OCI-LY3 (cell line): ENCODE results near the gene PPL.

Experiments
- H2AFZ ChIP-seq: fragments of 200-600, 300-600 bp; shearing (Covaris generic); 2 replicates; pipeline ENCODE4 v1.6.0; 2014; ENCODE audit warnings: antibody characterized with exemption, low read depth, low read length
- H3K27ac ChIP-seq: fragments of 200-600, 300-600 bp; sonication (generic); 2 replicates; pipeline ENCODE4 v1.5.1; 2014; ENCODE audit warnings: mild to moderate bottlenecking, low read length, moderate library complexity, mixed read lengths
- H3K27me3 ChIP-seq: fragments of 200-600, 300-600 bp; sonication (generic); 2 replicates; pipeline ENCODE4 v1.6.1; 2014; ENCODE audit warnings: low read depth, low read length, mixed read lengths
- H3K36me3 ChIP-seq: fragments of 200-600, 300-600 bp; sonication (generic); replicated peaks from 2 replicates; pipeline ENCODE3; 2014; ENCODE audit warnings: low read depth, low read length, mixed read lengths
- H3K4me1 ChIP-seq: fragments of 300-600, 200-600 bp; sonication (generic); 2 replicates; pipeline ENCODE4 v1.6.1; 2014; ENCODE audit warnings: low read length, mixed read lengths
- H3K4me2 ChIP-seq: fragments of 200-600, 300-600 bp; sonication (generic); 2 replicates; pipeline ENCODE4 v1.6.1; 2014; ENCODE audit warnings: low read length, mixed read lengths
- H3K4me3 ChIP-seq: fragments of 300-600, 200-600 bp; sonication (generic); 2 replicates; pipeline ENCODE4 v1.5.1; 2014; ENCODE audit warnings: antibody characterized with exemption, mild to moderate bottlenecking, low read length, moderate library complexity
- H3K79me2 ChIP-seq: fragments of 300-600, 200-600 bp; shearing (Covaris generic); 2 replicates; pipeline ENCODE4 v1.6.1; 2014; ENCODE audit warnings: mild to moderate bottlenecking, low read length, mixed read lengths
- H3K9ac ChIP-seq: fragments of 300-600, 200-600 bp; shearing (Covaris generic); 2 replicates; pipeline ENCODE4 v1.6.0; 2014; ENCODE audit warnings: mild to moderate bottlenecking, low read length, moderate library complexity
- H3K9me3 ChIP-seq: fragments of 200-600, 300-600 bp; shearing (Covaris generic); 2 replicates; pipeline ENCODE4 v1.6.1; 2014; ENCODE audit warnings: low read length, mixed read lengths; ENCODE audit not compliant: insufficient read depth
- H4K20me1 ChIP-seq: fragments of 200-600, 300-600 bp; sonication (generic); 2 replicates; pipeline ENCODE4 v1.6.1; 2016; ENCODE audit warnings: low read length, mixed read lengths; ENCODE audit not compliant: insufficient read depth
- EZH2phosphoT487 ChIP-seq: fragments of 200-600 bp; shearing (Covaris generic); IDR thresholded peaks from 2 replicates; pipeline ENCODE4 v1.6.1; 2018; ENCODE audit warnings: antibody characterized with exemption, mixed run types, low read depth
- TF ChIP-seq, protein P1 (sequence below): fragments of 200-600, 300-600 bp; sonication (generic); IDR thresholded peaks from 2 replicates; pipeline ENCODE4 v1.5.1; 2014; ENCODE audit warnings: antibody characterized with exemption, low read length, low read depth

Gene PPL

DNA sequence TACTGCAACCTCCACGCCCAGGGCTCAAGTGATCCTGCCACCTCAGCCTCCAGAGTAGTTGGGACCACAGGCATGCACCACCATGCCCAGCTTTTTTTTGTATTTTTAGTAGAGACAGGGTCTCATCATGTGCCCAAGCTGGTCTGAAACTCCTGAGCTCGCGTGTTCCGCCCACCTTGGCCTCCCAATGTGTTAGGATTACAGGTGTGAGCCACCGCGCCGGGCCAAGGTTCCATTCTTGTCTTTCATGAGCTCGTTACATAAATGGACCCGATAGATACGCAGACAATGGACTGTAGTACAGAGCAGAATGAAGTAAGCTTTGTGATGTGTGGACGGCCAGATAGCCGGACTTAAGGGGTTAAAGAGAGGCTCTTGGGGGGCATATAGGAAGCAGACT, 70.4 kb downstream of the PPL start:
- H3K9me3 ChIP-seq: no peaks in the 10 kb centered on the region
- H2AFZ ChIP-seq: no peak overlapping the region
- H3K27me3 ChIP-seq: no peaks in the 10 kb centered on the region
- TF ChIP-seq EZH2phosphoT487: no peak
- TF ChIP-seq, protein P1, sequence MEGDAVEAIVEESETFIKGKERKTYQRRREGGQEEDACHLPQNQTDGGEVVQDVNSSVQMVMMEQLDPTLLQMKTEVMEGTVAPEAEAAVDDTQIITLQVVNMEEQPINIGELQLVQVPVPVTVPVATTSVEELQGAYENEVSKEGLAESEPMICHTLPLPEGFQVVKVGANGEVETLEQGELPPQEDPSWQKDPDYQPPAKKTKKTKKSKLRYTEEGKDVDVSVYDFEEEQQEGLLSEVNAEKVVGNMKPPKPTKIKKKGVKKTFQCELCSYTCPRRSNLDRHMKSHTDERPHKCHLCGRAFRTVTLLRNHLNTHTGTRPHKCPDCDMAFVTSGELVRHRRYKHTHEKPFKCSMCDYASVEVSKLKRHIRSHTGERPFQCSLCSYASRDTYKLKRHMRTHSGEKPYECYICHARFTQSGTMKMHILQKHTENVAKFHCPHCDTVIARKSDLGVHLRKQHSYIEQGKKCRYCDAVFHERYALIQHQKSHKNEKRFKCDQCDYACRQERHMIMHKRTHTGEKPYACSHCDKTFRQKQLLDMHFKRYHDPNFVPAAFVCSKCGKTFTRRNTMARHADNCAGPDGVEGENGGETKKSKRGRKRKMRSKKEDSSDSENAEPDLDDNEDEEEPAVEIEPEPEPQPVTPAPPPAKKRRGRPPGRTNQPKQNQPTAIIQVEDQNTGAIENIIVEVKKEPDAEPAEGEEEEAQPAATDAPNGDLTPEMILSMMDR: no peak
- H3K9ac ChIP-seq: no peak overlapping the region
- H3K4me3 ChIP-seq: no peak overlapping the region
- peaks cover 40% of the 10 kb centered on the region for H3K36me3 ChIP-seq
- peaks cover 73% of the 10 kb centered on the region for H3K79me2 ChIP-seq
- H3K4me2 ChIP-seq: no peak overlapping the region
- H4K20me1 ChIP-seq: peaks cover 24% of the 10 kb centered on the region
- H3K27ac ChIP-seq: no peak overlapping the region
- H3K4me1 ChIP-seq: peaks cover 5% of the 10 kb centered on the region; the same call in 1 of the 2 replicates

- no peak overlapping the region for H3K4me2 ChIP-seq
- H3K4me3 ChIP-seq: no peak overlapping the region
- no peaks in the 10 kb centered on the region for H3K9me3 ChIP-seq
- H3K27me3 ChIP-seq: no peaks in the 10 kb centered on the region
- peaks cover 79% of the 10 kb centered on the region for H3K79me2 ChIP-seq
- TF ChIP-seq EZH2phosphoT487: no peak
- peaks cover 5% of the 10 kb centered on the region; the same call in 1 of the 2 replicates for H3K4me1 ChIP-seq
- H3K9ac ChIP-seq: no peak overlapping the region
- no peak overlapping the region for H3K27ac ChIP-seq
- no peak overlapping the region for H2AFZ ChIP-seq
- H4K20me1 ChIP-seq: peaks cover 24% of the 10 kb centered on the region
- H3K36me3 ChIP-seq: peaks cover 42% of the 10 kb centered on the region
Observed at GRCh38 chr16:4865231-4865860, 71.6 kb downstream of the PPL start.

GRCh38 chr16:4864728-4865127, 72.2 kb downstream of the PPL start:
- Histone ChIP-seq H3K9me3 (no peaks in the 10 kb centered on the region), H3K4me3 (no peak overlapping the region), H3K27ac (no peak overlapping the region), H3K36me3 (peaks cover 42% of the 10 kb centered on the region), H3K4me1 (peaks cover 5% of the 10 kb centered on the region; the same call in 1 of the 2 replicates), H2AFZ (no peak overlapping the region), H3K79me2 (peaks cover 79% of the 10 kb centered on the region), H4K20me1 (peaks cover 24% of the 10 kb centered on the region), H3K27me3 (no peaks in the 10 kb centered on the region), H3K9ac (no peak overlapping the region), H3K4me2 (no peak overlapping the region)
- TF ChIP-seq, protein P1: no peak
- no peak for TF ChIP-seq EZH2phosphoT487

DNA sequence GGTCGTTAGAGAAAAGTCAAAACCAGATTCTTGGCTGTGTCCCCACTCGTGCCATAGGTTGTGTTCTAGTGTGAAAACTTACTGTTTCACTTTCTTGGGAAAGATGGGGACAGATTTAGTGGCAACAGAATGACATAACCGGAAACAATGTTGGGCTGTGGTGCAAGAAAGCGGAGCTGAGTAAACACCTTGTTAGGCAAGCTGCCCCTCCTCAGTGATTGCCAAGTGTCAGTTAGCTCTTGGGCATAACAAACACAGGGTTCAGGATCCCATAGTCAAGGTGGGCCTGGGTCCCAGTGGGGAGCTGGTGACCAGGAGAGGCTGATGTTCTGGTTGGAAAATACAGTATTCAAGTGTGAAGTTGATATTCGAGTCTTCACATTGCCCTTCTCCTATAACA, 74.3 kb downstream of the PPL start:
- Histone ChIP-seq H3K27me3 (no peaks in the 10 kb centered on the region), H3K79me2 (peaks cover 62% of the 10 kb centered on the region), H3K27ac (no peak overlapping the region), H3K4me3 (no peak overlapping the region), H3K4me2 (no peak overlapping the region), H2AFZ (no peak overlapping the region), H3K9ac (no peak overlapping the region), H3K36me3 (peaks cover 46% of the 10 kb centered on the region), H3K4me1 (peaks cover under 1% of the 10 kb centered on the region; the same call in 1 of the 2 replicates), H3K9me3 (no peaks in the 10 kb centered on the region), H4K20me1 (peaks cover 14% of the 10 kb centered on the region)
- TF ChIP-seq, protein P1: no peak
- no peak for TF ChIP-seq EZH2phosphoT487
